ENCODE results near the gene LIMS3.
"Not testable (repeated sequence)": the region's sequence is repeated elsewhere in the genome, so short reads cannot be mapped to it uniquely, and the experiment has no call there.

DNA sequence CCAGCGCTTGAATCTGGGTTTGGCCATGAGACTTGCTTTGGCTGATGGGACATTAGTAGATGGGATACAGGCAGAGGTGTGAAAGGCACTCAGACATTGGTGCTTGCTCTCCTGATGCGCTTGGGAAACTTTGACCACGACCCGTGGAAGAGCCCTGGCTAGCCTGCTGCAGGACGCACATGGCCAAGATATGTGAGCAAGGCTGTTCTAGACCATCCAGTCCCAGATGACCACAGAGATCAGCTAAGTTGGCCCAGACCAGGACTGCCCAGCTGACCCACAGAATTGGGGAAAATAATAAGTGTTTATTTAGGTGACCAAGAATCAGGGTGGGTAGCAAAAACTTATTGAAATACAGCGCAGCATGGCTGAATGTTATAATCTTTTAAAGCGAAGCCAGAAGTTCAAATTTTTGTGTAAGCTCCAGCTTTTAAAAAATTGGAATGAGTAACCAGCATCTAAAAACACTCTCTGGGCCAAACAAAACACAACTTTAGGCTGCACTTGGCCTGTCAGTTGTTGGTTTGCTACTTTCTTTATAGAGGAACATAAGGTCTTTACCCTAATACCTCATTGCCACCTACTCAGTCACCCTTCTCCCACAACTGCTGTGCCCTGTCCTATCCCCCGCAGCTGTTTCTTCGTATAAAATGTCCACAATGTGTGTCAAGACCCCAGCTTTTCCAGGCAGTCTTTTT is 51.8 kb downstream of the LIMS3 start:
- not testable (repeated sequence) for TF ChIP-seq POLR2A, CTCF (IDR thresholded peaks at IDR 0.05)
